Measurements from ENCODE around the gene VPS4A. TPM values are rescaled to one million over a fixed set of nuclear protein-coding genes. Genes with fewer than 3 reads are reported as not detected.
"Not testable (repeated sequence)": the region's sequence is repeated elsewhere in the genome, so short reads cannot be mapped to it uniquely, and the experiment has no call there.

VPS4A gene
- total RNA-seq, 6 donors from 2014 or later, result 27.8 to 48.6 (median 32.9) TPM

- no peaks in the 10 kb centered on the region for H3K9me3 ChIP-seq
- peaks cover 0 to 7% (median 2%) of the 10 kb centered on the region in 4 donors for H3K4me1 ChIP-seq
- WGBS, 2 donors, result 82 to 87% methylated on average over 3 of the region's 3 CpGs
- no peak for ATAC-seq (ENCODE audit: low FRiP score in 2 of 2)
- H3K27ac ChIP-seq, result no peak overlapping the region
- TF ChIP-seq POLR2A (IDR thresholded peaks at IDR 0.05) (no peak), CTCF (IDR thresholded peaks at IDR 0.05) (no peak), EP300 (IDR thresholded peaks at IDR 0.05) (no peak), POLR2AphosphoS5 (IDR thresholded peaks at IDR 0.05) (no peak)
- peaks cover 0 to 8% (median 2%) of the 10 kb centered on the region in 4 donors for H3K36me3 ChIP-seq
- DNase-seq, result no peak
- no peaks in the 10 kb centered on the region for H3K27me3 ChIP-seq
- no peak overlapping the region for H3K4me3 ChIP-seq
These were observed 17.7 kb upstream of the VPS4A start for GRCh38 chr16:69293401-69293800.

GRCh38 chr16:69294051-69294450 lies 17.1 kb upstream of the VPS4A start:
- no peak for DNase-seq
- no peak for ATAC-seq (ENCODE audit: low FRiP score in 2 of 2)
- TF ChIP-seq POLR2AphosphoS5 (IDR thresholded peaks at IDR 0.05) (no peak), EP300 (IDR thresholded peaks at IDR 0.05) (no peak), CTCF (IDR thresholded peaks at IDR 0.05) (no peak)
- Histone ChIP-seq H3K27me3 (no peaks in the 10 kb centered on the region), H3K36me3 (peaks cover 0 to 8% (median 2%) of the 10 kb centered on the region in 4 donors), H3K27ac (no peak overlapping the region), H3K4me1 (peaks cover 0 to 9% (median 2%) of the 10 kb centered on the region in 4 donors), H3K4me3 (no peak overlapping the region), H3K9me3 (no peaks in the 10 kb centered on the region)
- 100% methylated on average over 1 of the region's 1 CpG for WGBS, 2 donors

- peaks cover 0 to 34% (median 23%) of the 10 kb centered on the region in 4 donors for H3K36me3 ChIP-seq
- not testable (repeated sequence) for DNase-seq; H3K27ac ChIP-seq; H3K4me3 ChIP-seq; H3K9me3 ChIP-seq; ATAC-seq (ENCODE audit: low FRiP score in 2 of 2); H3K4me1 ChIP-seq; H3K27me3 ChIP-seq
- WGBS, 2 donors, result 97 to 98% methylated on average over 7 of the region's 7 CpGs
These were observed 14.4 kb upstream of the VPS4A start for GRCh38 chr16:69296771-69297170.

GRCh38 chr16:69298261-69298660 lies 12.9 kb upstream of the VPS4A start:
- DNase-seq (no peak), ATAC-seq (ENCODE audit: low FRiP score in 2 of 2) (no peak)
- Histone ChIP-seq H3K36me3 (peaks cover 0 to 37% (median 23%) of the 10 kb centered on the region in 4 donors), H3K4me1 (peaks cover 0 to 9% (median 3%) of the 10 kb centered on the region in 4 donors), H3K27me3 (no peaks in the 10 kb centered on the region), H3K4me3 (no peak overlapping the region), H3K9me3 (no peaks in the 10 kb centered on the region), H3K27ac (peak overlapping the region in 2 of 4 donors; percentile 18 to 53)
- TF ChIP-seq POLR2A (IDR thresholded peaks at IDR 0.05), result no peak
- TF ChIP-seq EP300 (IDR thresholded peaks at IDR 0.05), result no peak
- no peak for TF ChIP-seq POLR2AphosphoS5 (IDR thresholded peaks at IDR 0.05)
- TF ChIP-seq CTCF (IDR thresholded peaks at IDR 0.05), result no peak
- WGBS, 2 donors, result 94 to 99% methylated on average over 4 of the region's 4 CpGs

- Histone ChIP-seq H3K9me3 (no peaks in the 10 kb centered on the region), H3K4me1 (peaks cover 0 to 7% (median 2%) of the 10 kb centered on the region in 4 donors), H3K36me3 (peaks cover 0 to 34% (median 22%) of the 10 kb centered on the region in 4 donors), H3K27me3 (no peaks in the 10 kb centered on the region), H3K27ac (no peak overlapping the region), H3K4me3 (no peak overlapping the region)
- no peak for TF ChIP-seq CTCF (IDR thresholded peaks at IDR 0.05)
- no peak for TF ChIP-seq POLR2A (IDR thresholded peaks at IDR 0.05)
- TF ChIP-seq POLR2AphosphoS5 (IDR thresholded peaks at IDR 0.05), result no peak
- no peak for TF ChIP-seq EP300 (IDR thresholded peaks at IDR 0.05)
- no peak for ATAC-seq (ENCODE audit: low FRiP score in 2 of 2)
- 60 to 90% methylated on average over 1 of the region's 1 CpG for WGBS, 2 donors
- DNase-seq, result no peak
These were observed 10.0 kb upstream of the VPS4A start for GRCh38 chr16:69301187-69301586.

All from upper lobe of left lung (tissue), 6 donors.